DND-41 (cell line): ENCODE measurements around the gene EPHB6.

Experiments used
- ATAC-seq: fragments of 200-7000 bp; cut with Tn5 transposase; 3 replicates; pipeline ENCODE4 v1.9.1; 2021; ENCODE audit warnings: low read depth; ENCODE audit not compliant: insufficient read depth
- DNase-seq: peaks from one replicate; pipeline ENCODE4 v3.0.0-alpha.2; 2020
- H2AFZ ChIP-seq: 2 replicates; pipeline ENCODE4 v1.6.0; 2012; ENCODE audit warnings: low read depth, low read length
- H3K27ac ChIP-seq: 2 replicates; pipeline ENCODE4 v1.5.1; 2012; ENCODE audit warnings: low read length, inconsistent platforms
- H3K27me3 ChIP-seq: fragments of 200-600 bp; sonication (generic); 2 replicates; pipeline ENCODE4 v1.6.0; 2012; ENCODE audit warnings: low read length, mild to moderate bottlenecking, inconsistent platforms; ENCODE audit not compliant: insufficient read depth, poor library complexity
- H3K36me3 ChIP-seq: 2 replicates; pipeline ENCODE4 v1.5.1; 2012; ENCODE audit warnings: low read length, inconsistent platforms; ENCODE audit not compliant: insufficient read depth
- H3K4me1 ChIP-seq: 2 replicates; pipeline ENCODE4 v1.5.1; 2012; ENCODE audit warnings: mild to moderate bottlenecking, low read length; ENCODE audit not compliant: insufficient read depth
- H3K4me2 ChIP-seq: 2 replicates; pipeline ENCODE4 v1.6.0; 2012; ENCODE audit warnings: mild to moderate bottlenecking, moderate library complexity, low read length, inconsistent platforms; ENCODE audit not compliant: insufficient read depth
- H3K4me3 ChIP-seq, 2 experiments: fragments of 200-600 bp in 1 of 2; shearing (Covaris generic) in 1 of 2; 2 replicates each; pipeline ENCODE4 v1.5.1; 2012 to 2016; ENCODE audit warnings: inconsistent platforms in 2 of 2, low read length in 2 of 2, mild to moderate bottlenecking in 2 of 2, low read depth in 1 of 2, moderate library complexity in 1 of 2
- H3K79me2 ChIP-seq: 2 replicates; pipeline ENCODE4 v1.6.0; 2012; ENCODE audit warnings: low read length, inconsistent platforms; ENCODE audit not compliant: insufficient read depth
- H3K9ac ChIP-seq: 2 replicates; pipeline ENCODE4 v1.6.0; 2012; ENCODE audit warnings: low read depth, mild to moderate bottlenecking, inconsistent platforms, low read length, moderate library complexity
- H3K9me3 ChIP-seq: 2 replicates; pipeline ENCODE4 v1.5.1; 2012; ENCODE audit warnings: low read length, moderate library complexity, mild to moderate bottlenecking, inconsistent platforms; ENCODE audit not compliant: insufficient read depth, severe bottlenecking
- H4K20me1 ChIP-seq: 2 replicates; pipeline ENCODE4 v1.6.0; 2012; ENCODE audit warnings: low read length; ENCODE audit not compliant: insufficient read depth
- CTCF ChIP-seq: IDR thresholded peaks from 2 replicates; pipeline ENCODE4 v1.5.1; 2012; ENCODE audit warnings: borderline replicate concordance, low read length, moderate library complexity, mild to moderate bottlenecking; ENCODE audit not compliant: poor library complexity, severe bottlenecking; ENCODE audit errors: extremely low read depth
- EZH2 ChIP-seq: IDR thresholded peaks from 3 replicates; pipeline ENCODE4 v1.6.1; 2012; ENCODE audit warnings: borderline replicate concordance, low read depth, mild to moderate bottlenecking, moderate library complexity, low read length, inconsistent platforms; ENCODE audit not compliant: severe bottlenecking

Gene EPHB6

DNA sequence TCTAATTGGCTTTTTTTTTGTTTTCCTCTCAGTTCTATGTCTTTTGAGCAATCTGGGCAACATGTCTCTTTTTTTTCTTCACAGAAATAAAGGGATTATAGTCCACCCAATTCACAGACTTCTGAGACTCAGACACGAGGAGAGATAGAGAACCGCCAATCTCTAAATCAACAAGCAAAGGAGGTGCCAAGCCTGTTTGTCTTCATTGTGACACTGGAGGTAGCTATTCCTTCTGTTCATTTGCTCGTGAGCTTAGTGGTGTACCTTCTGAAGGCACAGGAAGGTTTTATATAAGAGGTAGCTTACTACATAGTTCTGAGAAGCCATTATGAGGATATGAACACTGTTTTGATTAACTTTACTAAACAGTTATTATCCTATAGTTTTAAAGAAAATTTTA lies 6.1 kb downstream of the EPHB6 start:
- Histone ChIP-seq H3K27me3 (no peaks in the 10 kb centered on the region), H4K20me1 (peaks cover 19% of the 10 kb centered on the region), H3K36me3 (peaks cover 88% of the 10 kb centered on the region), H3K4me1 (peaks cover 36% of the 10 kb centered on the region), H3K9me3 (no peaks in the 10 kb centered on the region), H3K79me2 (peaks cover 54% of the 10 kb centered on the region), H3K4me2 (no peak overlapping the region), H3K9ac (no peak overlapping the region), H3K4me3 (no peak overlapping the region), H2AFZ (no peak overlapping the region), H3K27ac (no peak overlapping the region)
- ATAC-seq, result no peak
- TF ChIP-seq EZH2 (no peak), CTCF (no peak)
- no peak for DNase-seq

- H3K27ac ChIP-seq, result no peak overlapping the region
- H3K79me2 ChIP-seq, result peaks cover 40% of the 10 kb centered on the region
- no peak for ATAC-seq
- no peak overlapping the region for H3K4me3 ChIP-seq
- no peak for DNase-seq
- H3K4me1 ChIP-seq, result peaks cover 22% of the 10 kb centered on the region
- H3K36me3 ChIP-seq, result peaks cover 90% of the 10 kb centered on the region
- TF ChIP-seq CTCF (no peak), EZH2 (no peak)
- H3K9me3 ChIP-seq, result no peaks in the 10 kb centered on the region
- no peak overlapping the region for H3K4me2 ChIP-seq
- no peak overlapping the region for H2AFZ ChIP-seq
- no peaks in the 10 kb centered on the region for H3K27me3 ChIP-seq
- peaks cover 13% of the 10 kb centered on the region for H4K20me1 ChIP-seq
- no peak overlapping the region for H3K9ac ChIP-seq
Measured at GRCh38 chr7:142862351-142862750, 7.5 kb downstream of the EPHB6 start.

- H3K4me2 ChIP-seq, result no peak overlapping the region
- H3K4me1 ChIP-seq, result peaks cover 17% of the 10 kb centered on the region
- TF ChIP-seq CTCF (no peak), EZH2 (no peak)
- H3K79me2 ChIP-seq, result peaks cover 35% of the 10 kb centered on the region
- DNase-seq (no peak), ATAC-seq (no peak)
- H3K27me3 ChIP-seq, result no peaks in the 10 kb centered on the region
- no peak overlapping the region for H2AFZ ChIP-seq
- H3K27ac ChIP-seq, result no peak overlapping the region
- H4K20me1 ChIP-seq, result peaks cover 9% of the 10 kb centered on the region; the same call in 1 of the 2 replicates
- no peak overlapping the region for H3K9ac ChIP-seq
- H3K4me3 ChIP-seq, result no peak overlapping the region
- peaks cover 90% of the 10 kb centered on the region for H3K36me3 ChIP-seq
- no peaks in the 10 kb centered on the region for H3K9me3 ChIP-seq
Measured at GRCh38 chr7:142862786-142863400, 8.0 kb downstream of the EPHB6 start.
